Muscle layer of colon (tissue), 2 donors: ENCODE measurements around the gene TUBB4B.
"Not testable (repeated sequence)": the region's sequence is repeated elsewhere in the genome, so short reads cannot be mapped to it uniquely, and the experiment has no call there.

Experiments
- H3K27ac ChIP-seq: one replicate; pipeline ENCODE4 v1.7.0; 2013; ENCODE audit warnings: low read depth, mild to moderate bottlenecking, low read length, moderate library complexity
- H3K27me3 ChIP-seq, 2 donors: one replicate each; pipeline ENCODE4 v1.7.0; 2013; ENCODE audit warnings: low read length in 2 of 2, mild to moderate bottlenecking in 2 of 2; ENCODE audit not compliant: insufficient read depth in 2 of 2, control insufficient read depth in 1 of 2
- H3K36me3 ChIP-seq: one replicate; pipeline ENCODE4 v1.7.0; 2013; ENCODE audit warnings: mild to moderate bottlenecking, low read length; ENCODE audit not compliant: insufficient read depth
- H3K4me1 ChIP-seq: one replicate; pipeline ENCODE4 v1.7.0; 2013; ENCODE audit warnings: mild to moderate bottlenecking, low read length; ENCODE audit not compliant: insufficient read depth
- H3K4me3 ChIP-seq, 2 donors: one replicate each; pipeline ENCODE4 v1.7.0; 2013; ENCODE audit warnings: low read length in 2 of 2, low read depth in 1 of 2, mild to moderate bottlenecking in 1 of 2, moderate library complexity in 1 of 2
- H3K9ac ChIP-seq: one replicate; pipeline ENCODE4 v1.7.0; 2013; ENCODE audit warnings: low read length
- H3K9me3 ChIP-seq: one replicate; pipeline ENCODE4 v1.7.0; 2013; ENCODE audit warnings: mild to moderate bottlenecking, low read length
- donor health status: abdominal sarcoma.
- donor health status: Adenocarcinoma of cecum.

Gene TUBB4B

GRCh38 chr9:137252555-137253506 lies 11.7 kb downstream of the TUBB4B start:
- peaks cover 21% of the 10 kb centered on the region for H3K4me1 ChIP-seq
- H3K36me3 ChIP-seq: no peaks in the 10 kb centered on the region
- peaks cover 0 to 6% of the 10 kb centered on the region in 2 donors for H3K27me3 ChIP-seq
- no peak overlapping the region for H3K9ac ChIP-seq
- H3K4me3 ChIP-seq: no peak overlapping the region
- no peak overlapping the region for H3K27ac ChIP-seq
- H3K9me3 ChIP-seq: no peaks in the 10 kb centered on the region

GRCh38 chr9:137253717-137254623 lies 12.9 kb downstream of the TUBB4B start:
- Histone ChIP-seq H3K36me3 (peaks cover 6% of the 10 kb centered on the region), H3K27me3 (peaks cover 0 to 6% of the 10 kb centered on the region in 2 donors), H3K4me1 (peaks cover 21% of the 10 kb centered on the region), H3K4me3 (peak overlapping the region; percentile 58 to 65), H3K9ac (no peak overlapping the region), H3K9me3 (no peaks in the 10 kb centered on the region), H3K27ac (peak overlapping the region; percentile 67)

GRCh38 chr9:137254624-137255447 lies 13.7 kb downstream of the TUBB4B start, which contains the start of gene NELFB:
NELFB (plus strand) TSS chr9:137255327.
- Histone ChIP-seq H3K9me3 (no peaks in the 10 kb centered on the region), H3K27ac (peak within 1 kb of the TSS; percentile 74), H3K27me3 (peaks cover 0 to 6% of the 10 kb centered on the region in 2 donors), H3K36me3 (peaks cover 9% of the 10 kb centered on the region), H3K4me3 (peak within 1 kb of the TSS; percentile 88 to 99), H3K9ac (peak within 1 kb of the TSS; percentile 44), H3K4me1 (peaks cover 21% of the 10 kb centered on the region)

- Histone ChIP-seq H3K36me3 (peaks cover 9% of the 10 kb centered on the region), H3K4me3 (peak overlapping the region; percentile 88 to 99), H3K9ac (peak overlapping the region; percentile 44), H3K9me3 (no peaks in the 10 kb centered on the region), H3K4me1 (peaks cover 21% of the 10 kb centered on the region), H3K27me3 (peaks cover 0 to 6% of the 10 kb centered on the region in 2 donors), H3K27ac (peak overlapping the region; percentile 74)
These were observed 14.5 kb downstream of the TUBB4B start for GRCh38 chr9:137255448-137256114.

GRCh38 chr9:137256362-137256761 lies 15.3 kb downstream of the TUBB4B start:
- Histone ChIP-seq H3K9me3 (no peaks in the 10 kb centered on the region), H3K27me3 (no peaks in the 10 kb centered on the region), H3K4me3 (peak overlapping the region; percentile 88 to 99), H3K4me1 (peaks cover 21% of the 10 kb centered on the region), H3K36me3 (peaks cover 9% of the 10 kb centered on the region), H3K27ac (no peak overlapping the region), H3K9ac (no peak overlapping the region)

- peaks cover 21% of the 10 kb centered on the region for H3K4me1 ChIP-seq
- H3K36me3 ChIP-seq: peaks cover 9% of the 10 kb centered on the region
- H3K9me3 ChIP-seq: no peaks in the 10 kb centered on the region
- H3K27ac ChIP-seq: no peak overlapping the region
- no peaks in the 10 kb centered on the region for H3K27me3 ChIP-seq
- H3K9ac ChIP-seq: no peak overlapping the region
- no peak overlapping the region for H3K4me3 ChIP-seq
These were observed 15.8 kb downstream of the TUBB4B start for GRCh38 chr9:137256856-137257255.

- H3K4me3 ChIP-seq, H3K4me1 ChIP-seq, H3K27me3 ChIP-seq, H3K9ac ChIP-seq, H3K27ac ChIP-seq, H3K9me3 ChIP-seq: not testable (repeated sequence)
- peaks cover 32% of the 10 kb centered on the region for H3K36me3 ChIP-seq
These were observed 21.3 kb downstream of the TUBB4B start for GRCh38 chr9:137262173-137262908.

- H3K36me3 ChIP-seq: peaks cover 36% of the 10 kb centered on the region
- H3K27me3 ChIP-seq: no peaks in the 10 kb centered on the region
- no peak overlapping the region for H3K4me3 ChIP-seq
- no peak overlapping the region for H3K9ac ChIP-seq
- no peaks in the 10 kb centered on the region for H3K9me3 ChIP-seq
- H3K27ac ChIP-seq: no peak overlapping the region
- no peaks in the 10 kb centered on the region for H3K4me1 ChIP-seq
These were observed 21.8 kb downstream of the TUBB4B start for GRCh38 chr9:137262909-137263285.

- H3K27ac ChIP-seq: no peak overlapping the region
- H3K9ac ChIP-seq: no peak overlapping the region
- peaks cover under 1% of the 10 kb centered on the region for H3K4me1 ChIP-seq
- no peaks in the 10 kb centered on the region for H3K9me3 ChIP-seq
- no peak overlapping the region for H3K4me3 ChIP-seq
- H3K27me3 ChIP-seq: no peaks in the 10 kb centered on the region
- H3K36me3 ChIP-seq: peaks cover 40% of the 10 kb centered on the region
These were observed 22.4 kb downstream of the TUBB4B start for GRCh38 chr9:137263506-137263905.

- Histone ChIP-seq H3K27me3 (no peaks in the 10 kb centered on the region), H3K36me3 (peaks cover 40% of the 10 kb centered on the region), H3K4me1 (peaks cover 6% of the 10 kb centered on the region), H3K27ac (no peak overlapping the region), H3K9me3 (no peaks in the 10 kb centered on the region), H3K9ac (no peak overlapping the region), H3K4me3 (no peak overlapping the region)
These were observed 23.0 kb downstream of the TUBB4B start for GRCh38 chr9:137264067-137264466.
